ENCODE results near the gene KLHDC4.

- TF ChIP-seq POLR2A (IDR thresholded peaks at IDR 0.05; ENCODE audit: low read length) (no peak), GATA1 (IDR thresholded peaks at IDR 0.05; ENCODE audit: low read depth, low read length) (no peak)
Observed at GRCh38 chr16:87764600-87765472, 950 bp downstream of the KLHDC4 start.

Data from erythroblast (primary cell).